GM10266 (cell line): ENCODE measurements around the gene HDGFL3.

ENCODE experiments used
- DNase-seq: peaks from one replicate; pipeline ENCODE4 v3.0.0; 2012; ENCODE audit errors: extremely low spot score
- CTCF ChIP-seq: IDR thresholded peaks from 2 replicates; pipeline ENCODE4 v1.5.1; 2012; ENCODE audit warnings: mild to moderate bottlenecking, low read depth; ENCODE audit not compliant: control insufficient read depth, insufficient read depth; ENCODE audit errors: missing control alignments

The HDGFL3 gene

GRCh38 chr15:83115410-83115809 is 92.2 kb downstream of the HDGFL3 start:
- TF ChIP-seq CTCF, result no peak
- no peak for DNase-seq

GRCh38 chr15:83114856-83115255 is 92.8 kb downstream of the HDGFL3 start:
- no peak for DNase-seq
- TF ChIP-seq CTCF, result no peak

GRCh38 chr15:83113881-83114674 is 93.5 kb downstream of the HDGFL3 start:
- TF ChIP-seq CTCF, result no peak
- DNase-seq, result no peak

GRCh38 chr15:83112956-83113299 is 94.7 kb downstream of the HDGFL3 start:
- DNase-seq, result no peak
- no peak for TF ChIP-seq CTCF

GRCh38 chr15:83112233-83112955 is 95.2 kb downstream of the HDGFL3 start:
- DNase-seq, result no peak
- no peak for TF ChIP-seq CTCF

- no peak for TF ChIP-seq CTCF
Measured at GRCh38 chr15:83111149-83111548, 96.5 kb downstream of the HDGFL3 start.

GRCh38 chr15:83110381-83110780 is 97.2 kb downstream of the HDGFL3 start:
- no peak for TF ChIP-seq CTCF
- no peak for DNase-seq

More at GRCh38 chr15:83111149-83111548, 96.5 kb downstream of the HDGFL3 start:
- no peak for DNase-seq
